GM19099 (cell line): ENCODE measurements around the gene CENPO.

ENCODE experiments used
- POLR2A ChIP-seq: IDR thresholded peaks from 3 replicates; pipeline ENCODE4 v1.6.1; 2011; ENCODE audit warnings: low read depth; ENCODE audit not compliant: insufficient read length; ENCODE audit errors: extremely low read depth

The CENPO gene

DNA sequence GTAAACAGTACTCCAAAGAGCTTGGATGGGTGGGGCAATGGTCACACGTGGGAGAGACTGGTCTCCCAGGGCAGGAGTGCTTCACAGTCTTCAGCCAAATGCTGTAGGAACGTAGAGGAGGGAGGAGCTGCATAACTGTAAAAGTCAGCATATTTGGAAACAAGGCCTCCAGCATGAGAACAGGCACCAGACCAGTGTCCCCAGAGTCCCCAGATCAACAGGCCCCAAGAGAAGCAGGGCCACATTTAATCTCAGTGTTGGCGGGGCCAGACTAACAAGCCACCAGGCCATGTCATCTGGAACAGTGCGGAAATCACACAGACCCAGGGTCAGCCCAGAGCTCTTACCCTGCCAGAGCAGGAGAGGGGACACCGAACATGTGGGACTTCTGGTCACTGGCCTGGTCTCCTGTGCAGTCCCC lies 63.6 kb downstream of the CENPO start:
- TF ChIP-seq POLR2A: no peak

DNA sequence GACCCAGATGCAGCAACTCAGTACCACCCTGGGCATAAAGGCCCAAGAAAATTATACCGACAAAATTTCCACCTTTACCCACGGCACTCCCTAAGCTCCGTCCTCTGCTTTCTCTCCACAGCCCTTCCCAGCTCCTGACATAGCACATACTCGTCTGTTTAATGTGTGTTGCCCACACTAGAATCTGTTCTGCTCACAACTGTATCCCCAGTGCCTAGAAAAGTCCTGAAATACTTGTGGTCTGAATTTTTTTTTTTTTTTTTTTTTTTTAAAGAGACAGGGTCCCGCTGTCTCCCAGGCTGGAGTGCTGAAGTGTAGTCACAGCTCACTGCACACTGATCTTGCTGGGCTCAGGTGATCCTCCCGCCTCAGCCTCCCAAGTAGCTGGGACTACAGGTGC lies 64.5 kb downstream of the CENPO start:
- TF ChIP-seq POLR2A: no peak

DNA sequence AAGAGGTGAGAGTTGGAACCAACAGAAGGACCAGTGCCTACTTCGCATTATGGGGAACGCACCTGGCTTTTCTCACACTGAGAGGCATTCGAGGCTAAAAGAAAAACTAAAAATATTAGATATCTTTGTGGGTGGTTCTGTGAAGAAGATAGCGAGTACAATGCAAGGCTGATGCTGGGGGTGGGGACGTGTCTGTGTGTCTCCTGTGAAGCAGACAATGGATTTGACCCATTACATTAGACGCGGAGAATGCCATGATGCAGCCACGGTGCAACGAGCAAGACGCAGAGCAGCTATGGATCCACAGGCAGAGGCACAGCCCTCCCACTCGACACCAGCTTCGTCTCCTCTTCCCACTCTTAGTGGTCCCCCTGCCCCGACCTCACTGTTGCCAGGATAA lies 65.8 kb downstream of the CENPO start:
- TF ChIP-seq POLR2A: no peak

DNA sequence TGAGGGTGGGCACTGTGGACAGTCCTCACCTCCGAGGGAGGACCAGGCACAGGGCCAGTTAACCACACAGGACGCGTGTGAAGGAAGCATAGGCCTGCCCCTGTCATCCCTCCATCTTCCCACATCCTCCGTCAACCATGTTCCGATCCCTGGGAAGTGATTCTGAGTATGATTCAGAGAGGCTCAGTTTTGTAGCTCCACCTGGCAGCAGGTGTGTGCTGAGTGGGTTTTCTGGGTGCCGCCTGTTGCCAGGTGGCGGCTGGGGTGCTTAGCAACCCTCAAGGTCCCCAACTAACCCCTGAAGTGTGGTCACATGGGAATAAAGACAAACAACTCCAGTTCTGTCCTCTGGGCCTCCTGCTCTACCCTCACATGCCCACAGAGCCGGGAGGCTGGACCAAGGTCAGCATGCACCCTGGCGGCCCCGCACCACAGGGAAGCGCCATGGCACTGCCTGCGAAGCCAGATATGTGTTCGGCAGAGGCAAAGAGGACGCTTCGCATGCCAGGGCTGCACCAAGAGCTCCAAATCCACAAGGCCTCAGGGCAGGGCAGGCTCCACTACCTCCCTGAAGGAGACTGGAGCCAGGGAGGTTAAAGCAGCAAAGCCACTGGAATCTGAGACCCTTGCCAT lies 66.9 kb downstream of the CENPO start:
- TF ChIP-seq POLR2A: no peak

DNA sequence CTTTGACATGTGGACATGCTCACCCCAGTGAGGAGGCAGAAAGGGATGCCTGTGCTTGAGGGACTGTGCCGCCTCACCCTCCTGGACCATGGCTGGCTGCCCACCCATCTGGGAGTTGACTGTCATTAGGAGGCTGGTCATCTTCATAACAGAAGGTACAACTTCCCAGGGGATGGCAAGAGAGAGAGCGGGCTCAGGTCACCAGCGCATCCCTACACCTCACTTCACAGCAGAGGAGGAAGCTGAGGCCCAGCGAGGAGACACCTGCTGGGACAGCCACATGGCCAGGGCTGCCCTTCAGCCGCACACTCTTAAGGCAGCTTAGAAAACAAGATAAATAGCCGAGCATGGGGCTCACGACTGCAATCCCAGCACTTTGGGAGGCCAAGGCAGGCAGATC lies 67.4 kb downstream of the CENPO start:
- TF ChIP-seq POLR2A: no peak

DNA sequence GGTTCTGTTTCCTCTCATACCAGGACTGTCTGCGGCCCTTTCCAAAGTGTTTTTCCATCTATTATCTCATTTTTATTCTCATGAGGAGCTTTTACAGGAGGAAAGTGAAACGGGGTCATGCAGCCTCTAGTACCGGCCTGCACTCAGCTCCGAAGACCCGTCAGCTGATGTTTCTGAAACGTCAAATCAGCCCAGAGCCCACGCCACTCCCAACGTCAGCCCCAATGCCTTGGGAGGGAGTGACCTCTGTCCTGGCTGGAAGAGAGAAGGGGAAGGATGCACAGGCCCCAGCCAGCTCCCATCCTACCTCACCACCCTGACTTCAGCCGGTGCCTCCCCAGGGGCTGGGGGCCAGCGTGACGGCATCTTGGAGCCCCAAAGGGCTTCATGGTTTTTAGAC lies 68.3 kb downstream of the CENPO start:
- TF ChIP-seq POLR2A: no peak

DNA sequence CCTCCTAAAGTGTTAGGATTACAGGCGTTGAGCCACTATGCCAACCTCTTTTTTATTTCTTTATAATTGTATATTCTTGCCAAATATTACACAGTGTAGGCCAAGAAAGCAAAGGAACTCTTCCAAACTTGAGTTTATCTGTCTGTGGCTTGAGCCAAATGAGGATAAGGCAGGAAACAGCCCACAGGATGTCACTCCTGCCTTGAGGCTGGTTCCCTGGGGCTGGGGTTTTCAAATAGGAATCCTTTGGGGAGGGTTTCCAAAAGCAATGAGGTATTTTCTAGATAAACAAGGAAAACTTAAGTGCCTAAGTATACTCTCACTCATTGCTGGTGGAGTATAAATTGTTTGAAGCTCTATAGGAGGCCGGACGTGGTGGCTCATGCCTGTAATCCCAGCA lies 70.4 kb downstream of the CENPO start:
- no peak for TF ChIP-seq POLR2A

DNA sequence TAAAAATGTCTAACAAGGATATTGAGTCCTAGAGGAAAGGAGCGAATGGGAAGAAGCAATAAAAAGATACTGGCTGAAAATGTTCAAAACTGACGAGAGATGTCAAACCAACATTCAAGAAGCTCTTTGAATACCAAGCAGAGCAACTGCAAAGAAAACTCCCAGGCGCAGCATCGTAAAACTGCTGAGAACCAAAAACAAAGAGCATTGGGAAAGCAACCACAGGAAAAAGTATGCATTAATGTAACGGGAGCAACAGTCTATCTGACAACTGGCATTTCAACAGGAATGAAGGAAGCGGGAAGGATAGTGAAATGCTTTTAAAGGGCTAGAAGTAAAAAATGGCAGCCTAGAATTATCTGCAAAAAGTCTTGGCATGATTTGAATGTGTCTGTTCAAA lies 73.7 kb downstream of the CENPO start:
- no peak for TF ChIP-seq POLR2A

DNA sequence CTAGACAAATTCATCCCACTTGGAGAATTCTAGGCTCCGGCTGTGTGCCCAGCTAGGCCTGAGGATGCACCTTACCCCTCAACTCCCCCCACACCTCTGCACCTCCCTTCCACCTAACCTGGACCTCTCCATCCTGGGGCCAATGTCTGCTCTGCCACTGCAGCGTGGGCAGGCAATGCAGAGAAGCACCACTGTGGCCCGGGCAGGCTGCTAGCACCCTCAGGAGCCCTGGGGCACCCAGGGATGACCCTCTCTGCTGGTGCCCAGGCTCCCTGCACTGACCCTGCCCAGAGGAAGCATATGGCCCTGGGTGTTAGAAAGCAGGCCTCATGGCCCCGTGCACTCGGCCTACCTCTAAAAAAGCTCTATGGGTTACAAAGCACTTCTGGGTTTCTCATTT lies 77.2 kb downstream of the CENPO start:
- TF ChIP-seq POLR2A: no peak

DNA sequence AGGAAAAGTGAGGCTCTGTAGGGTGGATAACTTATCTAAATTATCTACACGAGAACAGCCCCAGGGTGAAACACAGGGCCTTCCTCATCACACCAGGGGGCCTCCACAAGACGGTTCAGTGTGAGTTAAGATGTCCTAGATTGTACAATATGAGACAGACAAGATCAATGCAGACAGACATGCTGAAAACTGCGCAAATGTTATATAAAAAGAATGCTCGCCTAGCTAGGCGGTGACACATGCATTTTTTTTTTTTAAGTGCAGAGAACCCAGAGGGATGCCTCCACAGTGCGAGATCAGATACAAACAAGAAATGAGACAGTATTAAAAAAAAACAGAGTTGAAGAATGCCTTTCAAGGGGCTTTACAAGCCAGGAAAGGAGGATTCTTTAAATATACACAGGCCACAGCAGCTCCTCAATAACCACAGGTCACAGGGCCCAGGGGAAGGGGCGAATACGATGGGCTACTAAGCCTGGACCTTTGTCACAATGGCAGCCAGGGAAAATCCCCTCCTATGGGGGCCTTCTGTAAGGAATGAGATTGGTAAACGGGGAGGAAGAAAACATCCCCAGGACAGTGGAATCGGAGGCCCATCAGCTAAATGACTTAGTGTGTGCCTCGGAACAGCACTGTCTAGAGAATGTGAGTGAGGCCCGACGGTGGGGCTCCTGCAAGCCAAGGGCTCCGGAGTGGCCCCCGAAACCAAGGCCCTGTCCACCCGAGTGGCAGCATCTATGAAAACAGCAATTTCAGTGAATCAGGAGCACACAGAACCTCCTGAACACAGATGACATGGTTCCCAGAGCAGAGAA lies 77.9 kb downstream of the CENPO start:
- TF ChIP-seq POLR2A: no peak

DNA sequence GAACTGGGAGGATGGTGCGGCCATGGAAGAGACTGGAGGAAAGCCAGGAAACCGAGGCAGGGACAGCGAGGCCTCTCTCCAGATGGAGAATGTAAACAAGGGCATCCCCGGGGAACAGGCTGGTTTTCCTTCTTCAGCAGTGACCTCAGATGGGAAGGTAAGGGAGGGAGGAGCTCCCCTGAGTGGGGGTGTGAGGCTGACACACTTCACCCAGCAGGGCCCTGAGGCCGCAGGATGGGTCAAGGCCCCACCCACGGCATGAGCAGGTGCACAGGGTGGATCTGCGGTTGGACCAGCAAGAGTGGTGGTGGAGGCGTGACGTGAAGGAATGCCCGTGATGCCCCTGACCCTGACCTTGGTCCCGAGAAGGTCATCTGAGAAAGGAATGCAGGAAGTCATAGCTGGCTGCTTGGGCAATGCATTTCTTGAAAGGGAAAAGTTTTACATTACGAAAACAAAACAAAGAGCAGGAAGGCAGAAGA lies 78.7 kb downstream of the CENPO start:
- TF ChIP-seq POLR2A: no peak
